SK-N-DZ (cell line): ENCODE data around the gene EML1.
"Not testable (repeated sequence)": the region's sequence is repeated elsewhere in the genome, so short reads cannot be mapped to it uniquely, and the experiment has no call there.

Experiments used
- DNase-seq: peaks from one replicate; pipeline ENCODE4 v3.0.0-alpha.2; 2015; ENCODE audit warnings: low spot score

The EML1 gene

DNA sequence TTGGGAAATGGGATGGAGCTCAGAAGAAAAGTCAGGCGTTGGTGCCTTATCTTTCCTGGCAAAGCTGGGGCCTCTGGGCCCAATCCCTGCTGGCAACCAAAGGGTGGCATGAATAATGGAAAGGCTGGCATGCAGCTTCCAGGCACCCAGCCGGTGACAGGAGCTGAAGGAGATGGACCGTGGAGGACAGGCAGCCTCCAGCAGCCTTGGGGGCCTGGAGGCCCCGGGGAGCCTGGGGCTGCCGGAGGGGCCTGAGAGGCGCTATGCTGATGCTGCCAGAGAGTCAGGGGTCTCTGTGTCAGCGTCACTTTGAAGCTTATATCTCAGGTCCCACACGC lies 38.2 kb upstream of the EML1 start:
- DNase-seq: no peak

GRCh38 chr14:99755629-99756603 lies 37.3 kb upstream of the EML1 start:
- no peak for DNase-seq

GRCh38 chr14:99756796-99757195 lies 36.4 kb upstream of the EML1 start:
- DNase-seq: no peak

- DNase-seq: no peak
These were observed 35.7 kb upstream of the EML1 start for GRCh38 chr14:99757331-99758070.

GRCh38 chr14:99758121-99758821 lies 34.9 kb upstream of the EML1 start:
- DNase-seq: no peak

GRCh38 chr14:99758872-99759545 lies 34.2 kb upstream of the EML1 start:
- DNase-seq: no peak

- DNase-seq: no peak
These were observed 33.7 kb upstream of the EML1 start for GRCh38 chr14:99759546-99759925.

DNA sequence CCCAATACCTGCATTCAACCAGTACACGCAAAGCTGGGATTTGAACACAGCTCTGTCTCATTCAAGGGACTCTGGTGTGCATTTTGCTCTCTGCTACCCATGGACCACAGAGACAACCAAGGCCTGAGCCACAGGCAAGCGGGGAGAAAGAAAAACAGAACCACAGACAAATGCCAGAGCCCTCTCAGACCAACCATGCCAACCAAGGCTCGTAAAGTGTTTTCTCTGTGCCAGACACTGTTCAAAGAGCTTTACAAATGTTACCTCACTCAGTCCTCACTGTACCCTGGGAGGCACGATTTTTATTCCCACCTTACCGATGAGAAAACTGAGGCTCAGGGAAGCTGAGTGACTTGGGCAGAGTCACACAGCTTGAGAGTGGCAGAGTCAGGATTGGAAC lies 32.4 kb upstream of the EML1 start:
- no peak for DNase-seq

GRCh38 chr14:99762911-99763310 lies 30.3 kb upstream of the EML1 start:
- DNase-seq: not testable (repeated sequence)

DNA sequence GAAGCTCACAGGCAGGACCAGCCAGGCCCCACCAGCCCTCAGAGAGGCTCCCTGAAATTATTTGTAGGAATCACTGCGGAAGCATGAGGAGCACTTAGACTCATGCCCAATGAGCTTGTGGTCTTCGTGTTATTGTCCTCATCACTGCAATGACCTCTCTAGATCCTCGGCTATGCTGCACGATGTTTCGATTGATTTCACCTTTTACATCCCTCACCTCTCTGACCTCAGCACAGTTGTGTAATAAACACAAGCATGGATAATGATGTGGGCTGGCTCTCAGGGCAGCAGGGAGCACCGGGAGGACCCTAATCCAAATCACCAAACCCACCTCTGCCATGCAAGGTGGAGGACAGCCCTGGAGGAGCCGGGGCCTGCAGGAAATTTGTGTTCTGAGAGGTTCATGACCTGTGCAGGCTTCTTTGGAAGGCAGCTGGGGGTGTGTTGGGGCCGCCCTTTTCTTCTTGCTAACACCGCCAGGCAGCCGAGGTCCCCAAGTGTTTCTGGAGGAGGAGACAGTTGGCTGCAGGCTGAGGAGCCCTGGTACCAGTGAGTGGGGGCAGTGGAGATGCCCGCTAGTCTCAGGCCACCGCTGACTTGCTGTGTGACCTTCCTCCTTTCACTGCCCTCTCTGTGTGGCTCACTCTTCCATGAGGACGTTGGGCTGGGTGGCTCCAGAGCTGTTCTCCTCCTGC lies 29.5 kb upstream of the EML1 start:
- no peak for DNase-seq

GRCh38 chr14:99764222-99764706 lies 28.9 kb upstream of the EML1 start:
- DNase-seq: no peak

- no peak for DNase-seq
These were observed 24.8 kb upstream of the EML1 start for GRCh38 chr14:99768381-99768780.

DNA sequence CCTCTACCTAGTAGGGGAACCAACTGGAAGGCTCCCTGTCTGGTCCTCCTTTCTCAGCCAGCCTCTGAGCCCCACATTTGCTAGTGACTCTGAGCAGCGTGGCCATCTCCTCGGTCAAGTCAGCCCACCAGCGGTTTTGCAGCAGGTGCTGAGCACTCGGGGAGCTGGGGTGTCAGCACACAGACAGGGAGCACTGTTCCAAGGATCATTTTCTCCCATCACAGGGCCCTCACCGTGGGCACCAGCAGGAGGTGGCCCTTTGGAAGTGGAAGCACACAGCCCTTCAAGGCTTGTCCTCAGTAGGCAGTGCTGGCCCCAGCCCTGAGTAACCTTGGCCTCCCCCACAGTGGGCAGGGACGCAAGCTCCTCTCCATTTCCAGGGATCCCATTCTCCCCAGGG lies 24.1 kb upstream of the EML1 start:
- DNase-seq: no peak

GRCh38 chr14:99769799-99770198 lies 23.4 kb upstream of the EML1 start:
- no peak for DNase-seq

DNA sequence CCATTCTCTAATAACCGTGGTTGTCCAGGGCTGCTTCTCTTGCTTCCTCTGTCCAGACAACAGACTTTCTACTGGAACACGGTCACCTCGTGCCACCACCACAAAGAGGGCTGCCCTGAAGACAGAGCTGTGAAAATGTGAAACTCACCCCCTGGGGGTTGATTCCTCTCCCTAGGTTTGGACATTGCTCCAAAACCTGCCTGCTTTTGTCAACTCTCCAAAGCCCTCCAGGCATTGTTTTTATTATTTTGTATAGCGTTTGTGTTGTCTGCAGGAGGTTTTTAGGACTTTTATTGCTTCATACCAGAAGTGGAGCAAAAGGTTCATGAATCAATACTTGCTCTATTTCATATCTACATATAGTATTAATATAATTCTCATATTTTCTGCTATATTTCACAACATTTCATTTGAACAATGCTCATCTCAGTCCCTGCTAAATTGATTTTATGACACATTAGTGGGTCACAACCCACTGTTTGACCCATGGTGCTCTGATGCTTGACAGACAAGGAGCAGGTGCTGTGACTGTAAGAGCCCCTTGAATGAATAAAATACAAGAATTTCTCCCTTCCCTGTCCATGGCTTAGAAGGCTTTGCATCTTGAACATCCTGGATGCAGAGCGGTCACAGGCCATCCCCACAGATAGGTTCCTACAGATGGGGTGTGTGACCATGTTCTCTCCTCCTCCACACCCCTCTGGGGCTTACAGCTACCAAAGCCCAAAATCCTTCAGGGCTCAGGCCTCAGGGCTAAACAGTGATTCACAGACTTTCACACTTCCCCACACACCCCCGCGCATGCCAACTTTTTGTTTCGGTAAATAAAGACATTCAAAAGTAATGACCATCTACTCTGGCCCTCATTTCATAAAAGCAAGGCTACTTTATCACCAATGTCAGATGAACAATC lies 20.6 kb upstream of the EML1 start:
- DNase-seq: no peak

DNA sequence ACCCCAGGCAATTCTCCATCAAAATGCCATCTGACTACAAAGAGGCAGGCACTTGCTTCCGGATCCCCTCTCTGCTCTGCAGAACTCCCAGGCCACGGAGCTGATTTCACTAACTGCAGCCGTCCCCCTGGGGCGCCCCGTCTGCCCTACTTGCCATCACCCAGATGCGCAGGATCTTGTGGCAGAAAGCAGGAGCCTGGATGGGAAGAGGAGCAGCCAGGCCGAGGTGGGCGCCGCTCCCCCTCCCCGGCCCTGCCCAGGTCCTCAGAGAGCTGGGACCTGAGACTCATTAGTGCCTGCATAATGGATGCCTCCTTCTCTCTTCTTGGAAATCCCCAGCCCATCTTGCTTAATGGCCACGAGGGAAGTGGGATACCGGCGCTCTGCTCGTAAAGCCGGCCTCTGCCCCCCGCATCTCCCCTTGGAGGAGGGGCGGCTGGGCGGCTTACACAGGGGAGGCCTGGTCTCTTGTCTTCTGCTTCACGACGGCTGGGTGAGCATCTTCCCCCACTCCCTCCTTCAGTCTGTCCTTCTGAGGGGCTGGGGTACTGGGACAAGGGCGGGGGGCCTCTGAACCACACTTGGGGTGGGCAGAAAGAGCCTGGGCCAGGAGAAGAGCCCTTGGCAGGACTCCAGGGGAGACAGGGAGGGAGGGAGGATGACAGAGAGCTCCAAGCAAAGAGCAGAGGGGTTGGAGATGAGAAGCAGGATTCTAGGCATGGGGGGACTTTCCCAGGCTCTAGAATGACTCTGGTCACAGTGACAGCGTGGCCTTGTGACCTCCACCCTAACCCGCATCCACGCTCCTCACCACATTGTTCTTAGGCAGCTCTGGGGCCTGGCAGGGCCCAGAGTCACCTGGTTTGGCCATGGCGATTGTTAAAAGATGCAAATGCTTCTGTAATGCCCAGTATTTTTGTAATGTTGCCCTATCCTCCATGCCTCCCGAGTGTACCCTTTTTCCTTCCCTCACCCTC lies 19.4 kb upstream of the EML1 start:
- DNase-seq: no peak

GRCh38 chr14:99774556-99775307 lies 18.5 kb upstream of the EML1 start:
- DNase-seq: no peak

- DNase-seq: no peak
These were observed 17.9 kb upstream of the EML1 start for GRCh38 chr14:99775351-99775750.
